HAP-1 (cell line): ENCODE results near the gene FER1L5.
"Not testable (repeated sequence)": the region's sequence is repeated elsewhere in the genome, so short reads cannot be mapped to it uniquely, and the experiment has no call there.

Source experiments
- DNase-seq, 2 experiments: peaks; one replicate each; pipeline ENCODE4 v3.0.0-alpha.2; 2016 to 2020; ENCODE audit warnings: low spot score in 2 of 2
- H3K27me3 ChIP-seq: fragments of 250-450 bp; sonication (Bioruptor Pico); 2 replicates; pipeline ENCODE4 v1.5.1; 2020; ENCODE audit warnings: low read depth, mild to moderate bottlenecking, moderate library complexity
- H3K36me3 ChIP-seq: fragments of 250-450 bp; sonication (Bioruptor Pico); replicated peaks from 2 replicates; pipeline ENCODE4 v1.5.1; 2020; ENCODE audit warnings: mild to moderate bottlenecking
- H3K4me1 ChIP-seq: fragments of 250-450 bp; sonication (Bioruptor Pico); 2 replicates; pipeline ENCODE4 v1.5.1; 2020; ENCODE audit warnings: mild to moderate bottlenecking
- H3K4me3 ChIP-seq: fragments of 250-450 bp; sonication (Bioruptor Pico); 2 replicates; pipeline ENCODE4 v1.5.1; 2020; ENCODE audit warnings: mild to moderate bottlenecking, moderate library complexity
- H3K9me3 ChIP-seq: fragments of 250-450 bp; sonication (Bioruptor Pico); 2 replicates; pipeline ENCODE4 v1.5.1; 2020; ENCODE audit warnings: mild to moderate bottlenecking, moderate library complexity
- in situ Hi-C: fragments of 300-500 bp; cut with MboI; formaldehyde crosslinking; loops from 3 replicates; pipeline ENCODE4 v1.14.3; 2020; ENCODE audit warnings: low sequenced_read_pairs, inconsistent platforms, mixed read lengths

Gene FER1L5

DNA sequence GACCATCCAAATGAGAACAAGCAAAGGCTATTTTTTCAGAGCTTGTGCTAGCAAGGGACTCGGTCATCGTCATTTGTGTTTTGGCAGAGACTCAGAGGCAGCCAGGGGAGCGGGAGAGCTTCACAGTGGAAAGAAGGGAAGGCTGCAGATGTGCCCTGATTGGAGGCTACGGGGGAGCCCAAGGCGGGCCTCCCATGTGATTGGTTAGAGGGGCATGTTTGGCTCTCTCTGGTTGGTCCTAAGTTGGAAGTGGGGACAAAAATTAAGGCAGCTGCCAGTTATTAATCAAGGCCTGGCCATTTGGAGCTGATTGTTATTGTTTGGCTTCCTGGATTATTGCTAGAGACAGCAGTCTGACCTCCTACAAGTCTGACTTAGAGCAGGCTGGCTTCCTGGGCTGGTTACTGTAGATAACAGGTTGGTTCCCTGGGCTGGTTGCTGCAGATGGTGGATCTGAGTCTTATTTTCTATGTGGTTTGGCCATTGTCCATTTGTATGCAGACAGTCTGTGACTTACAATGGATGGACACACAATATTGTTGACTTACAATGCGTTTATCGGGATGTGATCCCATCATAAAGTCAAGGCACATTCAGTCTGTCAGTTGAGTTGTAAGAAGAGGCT, 5.9 kb downstream of the FER1L5 start:
- no peak for DNase-seq
- H3K36me3 ChIP-seq: no peaks in the 10 kb centered on the region
- no peak overlapping the region for H3K4me3 ChIP-seq
- H3K4me1 ChIP-seq: no peaks in the 10 kb centered on the region
- H3K9me3 ChIP-seq: no peaks in the 10 kb centered on the region
- no peaks in the 10 kb centered on the region for H3K27me3 ChIP-seq
- in situ Hi-C loops: no loop called here

DNA sequence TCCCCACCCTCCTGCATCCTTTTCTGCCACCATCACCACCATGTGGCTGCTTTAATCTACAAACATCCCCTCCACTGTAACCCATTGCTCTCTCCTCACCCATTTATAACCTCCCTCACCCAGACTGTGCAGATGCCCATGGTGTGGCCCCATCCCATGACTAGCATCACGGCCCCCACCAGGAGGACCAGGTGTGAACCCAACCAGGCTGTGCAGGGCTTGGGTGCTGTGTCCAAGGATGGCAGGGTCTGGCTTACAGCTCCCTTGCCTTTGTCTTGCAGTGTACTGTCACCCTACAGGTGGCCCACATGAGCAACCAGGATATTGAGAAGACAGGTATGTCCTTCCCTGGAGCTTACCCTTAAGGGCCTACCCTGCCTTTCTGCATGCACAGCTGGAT, 6.8 kb downstream of the FER1L5 start:
- no peaks in the 10 kb centered on the region for H3K27me3 ChIP-seq
- H3K36me3 ChIP-seq: no peaks in the 10 kb centered on the region
- H3K4me3 ChIP-seq: no peak overlapping the region
- no peaks in the 10 kb centered on the region for H3K9me3 ChIP-seq
- H3K4me1 ChIP-seq: no peaks in the 10 kb centered on the region
- in situ Hi-C loops: no loop called here
- DNase-seq: no peak

DNA sequence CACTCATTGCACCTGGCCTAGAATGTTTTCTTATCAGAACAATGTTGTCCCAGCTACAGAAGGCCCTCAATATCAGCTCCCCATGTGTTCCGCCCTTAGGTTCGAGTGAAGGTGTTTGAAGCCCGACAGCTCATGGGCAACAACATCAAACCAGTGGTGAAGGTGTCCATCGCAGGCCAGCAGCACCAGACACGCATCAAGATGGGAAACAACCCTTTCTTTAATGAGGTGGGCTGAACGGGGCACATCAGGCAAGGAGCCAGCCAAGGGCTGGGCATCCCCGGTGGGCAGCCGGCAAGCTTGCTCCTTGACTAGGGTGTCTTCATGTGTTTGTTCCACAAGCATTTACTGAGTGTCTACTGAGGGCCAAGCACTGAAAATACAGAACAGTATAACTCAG, 9.2 kb downstream of the FER1L5 start:
- H3K36me3 ChIP-seq: no peaks in the 10 kb centered on the region
- in situ Hi-C loops: no loop called here
- H3K4me3 ChIP-seq: no peak overlapping the region
- H3K27me3 ChIP-seq: no peaks in the 10 kb centered on the region
- DNase-seq: no peak
- no peaks in the 10 kb centered on the region for H3K9me3 ChIP-seq
- H3K4me1 ChIP-seq: no peaks in the 10 kb centered on the region

DNA sequence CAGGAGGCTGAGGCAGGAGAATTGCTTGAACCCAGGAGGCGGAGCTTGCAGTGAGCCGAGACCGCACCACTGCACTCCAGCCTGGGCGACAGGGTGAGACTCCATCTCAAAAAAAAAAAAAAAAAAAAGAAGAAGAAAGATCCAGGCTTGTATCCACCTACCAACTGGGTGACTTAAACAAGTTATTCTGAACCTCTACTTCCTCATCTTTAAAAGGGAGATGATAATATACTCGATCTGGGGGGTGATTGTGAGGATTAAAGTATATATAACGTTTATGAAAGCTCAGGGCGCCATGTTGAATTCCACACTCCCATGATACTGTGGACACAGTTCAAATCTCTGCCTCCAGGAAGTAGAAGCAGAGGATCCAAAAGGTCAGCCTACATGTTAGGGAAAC, 12.2 kb downstream of the FER1L5 start:
- H3K36me3 ChIP-seq, H3K4me3 ChIP-seq, H3K9me3 ChIP-seq, H3K4me1 ChIP-seq, DNase-seq, in situ Hi-C loops, H3K27me3 ChIP-seq: not testable (repeated sequence)

DNA sequence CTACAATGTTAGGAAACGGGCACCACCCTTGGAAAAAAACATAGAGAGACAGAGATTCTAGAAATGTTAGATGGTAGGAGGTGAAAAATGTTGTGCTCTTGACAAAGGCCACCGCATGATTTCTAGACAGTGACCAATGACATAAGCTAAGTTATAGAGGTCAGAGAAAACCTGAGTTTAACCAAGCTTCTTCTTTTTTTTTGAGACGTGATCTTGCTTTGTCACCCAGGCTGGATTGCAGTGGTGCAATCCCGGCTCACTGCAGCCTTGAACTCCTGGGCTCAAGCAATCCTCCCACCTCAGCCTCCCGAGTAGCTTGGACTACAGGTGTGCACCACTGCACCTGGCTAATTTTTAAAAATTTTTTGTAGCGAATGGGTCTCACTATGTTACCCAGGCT, 13.0 kb downstream of the FER1L5 start:
- in situ Hi-C loops: no loop called here
- H3K9me3 ChIP-seq: no peaks in the 10 kb centered on the region
- DNase-seq: no peak
- no peaks in the 10 kb centered on the region for H3K4me1 ChIP-seq
- H3K4me3 ChIP-seq: no peak overlapping the region
- H3K27me3 ChIP-seq: no peaks in the 10 kb centered on the region
- no peaks in the 10 kb centered on the region for H3K36me3 ChIP-seq

DNA sequence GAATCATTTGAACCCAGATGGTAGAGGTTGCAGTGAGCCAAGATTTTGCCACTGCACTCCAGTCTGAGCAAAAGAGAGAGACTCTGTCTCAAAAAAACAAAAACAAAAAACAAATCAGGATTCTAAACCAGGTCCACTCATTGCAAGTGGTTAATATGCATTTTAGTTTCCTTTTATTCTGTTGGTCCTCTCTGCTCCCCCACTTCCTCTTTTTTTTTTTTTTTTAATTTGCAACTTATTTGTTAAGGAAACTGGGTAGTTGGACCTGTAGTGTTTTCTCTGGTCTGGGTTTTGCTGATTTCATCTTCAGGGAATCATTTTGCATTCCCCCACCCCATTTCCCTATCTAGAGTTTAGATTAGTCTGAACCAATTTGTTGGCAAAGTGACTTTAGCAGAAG, 14.0 kb downstream of the FER1L5 start:
- no peaks in the 10 kb centered on the region for H3K9me3 ChIP-seq
- in situ Hi-C loops: no loop called here
- H3K27me3 ChIP-seq: no peaks in the 10 kb centered on the region
- no peak overlapping the region for H3K4me3 ChIP-seq
- no peak for DNase-seq
- no peaks in the 10 kb centered on the region for H3K36me3 ChIP-seq
- no peaks in the 10 kb centered on the region for H3K4me1 ChIP-seq

DNA sequence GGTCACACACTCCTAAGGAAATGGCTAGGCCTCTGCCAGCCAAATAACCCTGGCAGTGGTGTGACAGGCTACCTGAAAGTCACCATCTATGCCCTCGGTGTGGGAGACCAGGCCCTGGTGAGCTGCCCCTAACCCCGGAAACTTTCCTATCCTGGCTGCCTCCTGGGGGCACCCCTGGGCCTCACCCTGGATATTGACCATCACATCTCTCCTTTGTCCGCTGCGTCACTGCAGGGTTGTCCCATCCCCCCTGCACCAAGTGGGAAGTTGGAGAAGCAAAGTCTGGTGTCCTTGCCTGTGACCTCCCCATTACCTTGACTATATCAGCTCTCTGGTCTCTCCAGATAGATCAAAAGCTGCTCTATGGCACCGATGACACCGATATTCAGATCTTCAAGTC, 18.8 kb downstream of the FER1L5 start:
- in situ Hi-C loops: no loop called here
- H3K4me3 ChIP-seq: no peak overlapping the region
- H3K36me3 ChIP-seq: no peaks in the 10 kb centered on the region
- no peaks in the 10 kb centered on the region for H3K27me3 ChIP-seq
- H3K9me3 ChIP-seq: no peaks in the 10 kb centered on the region
- no peaks in the 10 kb centered on the region for H3K4me1 ChIP-seq
- no peak for DNase-seq

DNA sequence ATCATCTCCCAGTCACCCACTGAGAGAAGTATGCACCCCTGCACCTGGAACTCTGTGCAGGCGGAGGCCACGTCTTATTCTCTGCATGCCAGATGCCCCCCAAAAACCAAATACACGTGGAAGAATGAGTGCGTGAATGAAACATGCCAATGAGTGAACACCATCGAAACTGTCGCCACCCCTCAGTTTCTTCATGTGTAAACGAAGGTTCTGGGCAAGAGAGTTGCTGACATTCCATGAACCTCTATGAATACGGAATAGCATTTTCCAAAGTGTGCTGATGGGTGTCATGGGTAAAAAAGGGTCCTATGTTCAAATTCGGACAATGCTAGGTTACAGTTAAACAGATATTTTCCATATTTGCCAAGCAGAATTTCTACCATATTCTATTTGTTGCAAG, 19.8 kb downstream of the FER1L5 start:
- no peaks in the 10 kb centered on the region for H3K27me3 ChIP-seq
- no peaks in the 10 kb centered on the region for H3K36me3 ChIP-seq
- no peaks in the 10 kb centered on the region for H3K4me1 ChIP-seq
- DNase-seq: no peak
- in situ Hi-C loops: no loop called here
- H3K4me3 ChIP-seq: no peak overlapping the region
- H3K9me3 ChIP-seq: no peaks in the 10 kb centered on the region

DNA sequence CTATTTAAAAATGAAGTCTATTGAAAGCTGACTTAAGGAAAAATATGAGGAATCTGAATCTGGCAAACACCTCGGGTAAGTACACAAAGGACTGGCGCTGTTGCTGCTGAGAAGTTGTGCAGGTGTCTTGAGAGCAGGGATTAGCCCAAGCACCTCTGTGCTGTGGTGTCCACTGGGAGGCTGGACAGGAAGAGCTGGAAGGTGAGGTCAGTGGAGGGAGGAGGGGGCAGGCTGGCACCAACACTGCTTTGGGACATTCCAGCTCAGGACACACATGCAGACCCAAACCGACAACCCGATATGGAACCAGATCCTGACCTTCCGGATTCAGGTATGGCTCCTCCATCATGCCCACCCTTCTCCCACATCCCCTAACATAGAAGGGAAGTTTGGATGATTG, 20.6 kb downstream of the FER1L5 start:
- DNase-seq: no peak
- in situ Hi-C loops: no loop called here
- no peak overlapping the region for H3K4me3 ChIP-seq
- H3K27me3 ChIP-seq: no peaks in the 10 kb centered on the region
- H3K9me3 ChIP-seq: no peaks in the 10 kb centered on the region
- H3K4me1 ChIP-seq: no peaks in the 10 kb centered on the region
- no peaks in the 10 kb centered on the region for H3K36me3 ChIP-seq

DNA sequence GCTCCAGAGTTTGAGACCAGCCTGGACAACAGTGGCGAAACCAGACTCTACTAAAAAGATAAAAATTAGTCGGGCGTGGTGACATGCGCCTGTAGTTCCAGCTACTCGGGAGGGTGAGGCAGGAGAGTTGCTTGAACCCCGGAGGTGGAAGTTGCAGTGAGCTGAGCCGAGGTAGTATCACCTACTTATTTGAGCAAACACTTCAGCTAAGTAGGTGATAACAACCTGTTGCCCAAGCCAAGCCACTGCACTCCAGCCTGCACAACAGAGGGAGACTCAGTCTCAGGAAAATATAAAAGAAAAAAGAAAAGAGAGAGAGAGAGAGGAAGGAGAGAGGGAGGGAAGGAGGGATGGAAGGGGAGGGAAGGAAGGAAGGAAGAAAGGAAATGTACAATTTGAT, 21.3 kb downstream of the FER1L5 start:
- H3K9me3 ChIP-seq: no peaks in the 10 kb centered on the region
- H3K4me3 ChIP-seq: no peak overlapping the region
- H3K36me3 ChIP-seq: no peaks in the 10 kb centered on the region
- no peaks in the 10 kb centered on the region for H3K4me1 ChIP-seq
- H3K27me3 ChIP-seq: no peaks in the 10 kb centered on the region
- no peak for DNase-seq
- in situ Hi-C loops: no loop called here

DNA sequence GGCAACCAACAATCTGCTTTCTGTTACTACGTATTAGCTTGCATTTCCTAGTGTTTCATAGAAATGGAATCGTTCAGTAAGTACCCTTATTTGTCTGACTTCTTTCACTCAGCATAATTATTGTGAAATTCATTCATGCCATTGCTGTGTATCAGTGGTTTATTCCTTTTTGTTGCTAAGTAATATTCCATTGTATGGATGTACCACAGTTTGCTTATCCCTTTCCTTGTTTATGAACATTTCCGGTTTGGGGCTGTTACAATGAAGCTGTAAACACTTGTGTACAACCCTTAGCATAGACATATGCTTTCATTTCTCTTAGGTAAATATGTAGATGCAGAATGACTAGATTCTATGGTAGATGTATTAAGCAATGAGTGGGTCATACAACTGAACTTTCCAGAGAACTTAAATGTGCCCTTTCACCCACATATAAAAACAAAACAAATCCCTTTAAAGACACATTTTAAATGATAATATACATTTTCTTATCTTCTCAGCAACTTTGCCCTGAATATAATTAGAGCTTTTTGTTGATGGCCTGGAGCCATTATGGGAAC, 21.9 kb downstream of the FER1L5 start:
- Histone ChIP-seq H3K36me3 (no peaks in the 10 kb centered on the region), H3K4me3 (no peak overlapping the region), H3K27me3 (no peaks in the 10 kb centered on the region), H3K4me1 (no peaks in the 10 kb centered on the region), H3K9me3 (no peaks in the 10 kb centered on the region)
- in situ Hi-C loops: no loop called here
- no peak for DNase-seq

DNA sequence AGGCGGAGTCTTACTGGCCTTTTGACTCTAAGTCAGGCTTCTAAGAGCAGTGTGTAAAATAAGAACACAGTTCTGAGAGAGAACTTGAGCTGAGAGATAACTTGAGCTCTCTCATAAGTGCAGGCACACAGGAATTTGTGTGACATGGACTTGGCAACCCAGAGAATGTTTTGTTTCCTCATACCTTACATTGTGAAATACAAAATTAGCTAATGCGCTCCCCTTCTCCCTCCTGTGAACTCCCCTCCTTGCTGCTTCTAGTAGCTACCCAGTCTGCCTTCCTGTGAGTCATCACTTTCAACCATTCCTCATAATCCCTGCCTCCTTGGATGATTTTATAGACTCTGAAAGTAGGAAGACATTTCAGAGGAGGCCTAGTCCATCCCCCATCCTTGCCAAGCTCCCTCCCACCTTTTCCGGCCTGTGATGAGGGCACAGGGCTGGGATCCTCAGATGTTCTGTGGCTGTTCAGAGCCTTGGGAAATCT, 22.6 kb downstream of the FER1L5 start:
- no peak for DNase-seq
- no peaks in the 10 kb centered on the region for H3K4me1 ChIP-seq
- H3K4me3 ChIP-seq: no peak overlapping the region
- no peaks in the 10 kb centered on the region for H3K36me3 ChIP-seq
- no peaks in the 10 kb centered on the region for H3K27me3 ChIP-seq
- in situ Hi-C loops: no loop called here
- no peaks in the 10 kb centered on the region for H3K9me3 ChIP-seq

DNA sequence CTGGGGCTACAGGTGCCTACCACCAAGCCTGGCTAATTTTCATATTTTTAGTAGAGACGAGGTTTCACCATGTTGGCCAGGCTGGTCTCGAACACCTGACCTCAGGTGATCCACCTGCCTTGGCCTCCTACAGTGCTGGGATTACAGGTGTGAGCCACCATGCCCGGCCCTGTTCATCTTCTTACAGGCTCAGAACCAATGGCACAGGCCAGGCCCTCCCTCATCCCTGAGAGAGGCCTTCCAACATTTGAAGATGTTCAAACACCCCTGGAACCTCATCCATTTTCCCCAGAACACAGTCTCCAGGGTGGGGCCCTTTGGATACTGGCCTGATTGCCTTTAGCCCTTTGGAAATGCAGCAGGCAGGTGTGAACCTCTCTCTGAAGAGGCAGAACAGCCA, 23.2 kb downstream of the FER1L5 start:
- DNase-seq, H3K9me3 ChIP-seq, H3K4me1 ChIP-seq, in situ Hi-C loops, H3K36me3 ChIP-seq, H3K27me3 ChIP-seq, H3K4me3 ChIP-seq: not testable (repeated sequence)

DNA sequence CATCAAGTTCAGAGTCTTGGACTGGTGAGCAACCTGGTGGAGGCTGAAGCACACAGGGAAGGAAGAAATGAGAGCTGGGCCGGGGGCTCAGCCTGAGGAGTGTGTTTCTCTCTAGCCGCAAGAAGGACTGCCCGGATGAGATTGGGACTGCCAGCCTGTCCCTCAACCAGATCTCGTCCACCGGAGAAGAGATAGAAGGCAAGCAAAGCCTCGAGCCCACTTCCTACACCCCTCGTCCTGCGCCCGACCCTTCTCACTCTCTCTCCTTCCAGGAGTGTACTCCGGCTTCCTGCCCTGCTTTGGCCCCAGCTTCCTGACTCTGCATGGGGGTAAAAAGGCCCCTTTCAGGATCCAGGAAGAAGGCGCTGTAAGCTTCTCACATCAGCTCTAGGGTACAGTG, 26.2 kb downstream of the FER1L5 start:
- H3K36me3 ChIP-seq: no peaks in the 10 kb centered on the region
- DNase-seq: no peak
- H3K4me1 ChIP-seq: no peaks in the 10 kb centered on the region
- H3K9me3 ChIP-seq: no peaks in the 10 kb centered on the region
- in situ Hi-C loops: no loop called here
- no peak overlapping the region for H3K4me3 ChIP-seq
- no peaks in the 10 kb centered on the region for H3K27me3 ChIP-seq
